GOT3 (cell line): ENCODE results near the gene TOR3A.
A peak's percentile ranks its signal among the peaks of the same experiment; 100 is the strongest.
"Not testable (repeated sequence)": the region's sequence is repeated elsewhere in the genome, so short reads cannot be mapped to it uniquely, and the experiment has no call there.

Source experiments
- DNase-seq: peaks from one replicate; lab custom pipeline; 2025; ENCODE audit warnings: mixed read lengths; lab: John Stamatoyannopoulos, UW

The TOR3A gene, protein sequence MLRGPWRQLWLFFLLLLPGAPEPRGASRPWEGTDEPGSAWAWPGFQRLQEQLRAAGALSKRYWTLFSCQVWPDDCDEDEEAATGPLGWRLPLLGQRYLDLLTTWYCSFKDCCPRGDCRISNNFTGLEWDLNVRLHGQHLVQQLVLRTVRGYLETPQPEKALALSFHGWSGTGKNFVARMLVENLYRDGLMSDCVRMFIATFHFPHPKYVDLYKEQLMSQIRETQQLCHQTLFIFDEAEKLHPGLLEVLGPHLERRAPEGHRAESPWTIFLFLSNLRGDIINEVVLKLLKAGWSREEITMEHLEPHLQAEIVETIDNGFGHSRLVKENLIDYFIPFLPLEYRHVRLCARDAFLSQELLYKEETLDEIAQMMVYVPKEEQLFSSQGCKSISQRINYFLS

DNA sequence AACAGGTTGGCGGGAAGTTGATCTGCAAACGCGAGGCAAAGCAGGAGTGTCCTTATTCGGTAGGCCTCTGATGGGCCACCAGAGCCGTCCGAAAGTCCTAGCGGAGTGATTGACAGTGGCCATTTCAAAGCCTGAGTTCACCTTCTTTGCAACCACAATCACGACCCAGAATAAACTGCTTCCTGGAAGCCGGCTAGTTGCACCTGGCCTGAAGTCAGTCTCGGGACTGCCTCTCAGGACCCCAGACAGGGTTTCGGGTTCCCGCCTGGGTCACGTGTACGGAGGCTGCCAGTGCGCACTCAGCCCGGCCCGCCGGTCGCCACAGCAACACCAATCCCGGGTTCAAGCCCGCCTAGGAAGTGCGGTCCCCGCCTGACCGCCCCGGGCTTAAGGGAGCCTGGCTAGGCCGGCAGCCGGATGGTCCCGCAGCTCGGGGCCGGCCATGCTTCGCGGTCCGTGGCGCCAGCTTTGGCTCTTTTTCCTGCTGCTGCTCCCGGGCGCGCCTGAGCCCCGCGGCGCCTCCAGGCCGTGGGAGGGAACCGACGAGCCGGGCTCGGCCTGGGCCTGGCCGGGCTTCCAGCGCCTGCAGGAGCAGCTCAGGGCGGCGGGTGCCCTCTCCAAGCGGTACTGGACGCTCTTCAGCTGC lies at the start of gene TOR3A:
TSS of gene TOR3A (plus strand) at position 384 of the 646 bp plus-strand sequence. CDS start at position 443, 59 bp downstream.
- DNase-seq = peak; percentile 42

DNA sequence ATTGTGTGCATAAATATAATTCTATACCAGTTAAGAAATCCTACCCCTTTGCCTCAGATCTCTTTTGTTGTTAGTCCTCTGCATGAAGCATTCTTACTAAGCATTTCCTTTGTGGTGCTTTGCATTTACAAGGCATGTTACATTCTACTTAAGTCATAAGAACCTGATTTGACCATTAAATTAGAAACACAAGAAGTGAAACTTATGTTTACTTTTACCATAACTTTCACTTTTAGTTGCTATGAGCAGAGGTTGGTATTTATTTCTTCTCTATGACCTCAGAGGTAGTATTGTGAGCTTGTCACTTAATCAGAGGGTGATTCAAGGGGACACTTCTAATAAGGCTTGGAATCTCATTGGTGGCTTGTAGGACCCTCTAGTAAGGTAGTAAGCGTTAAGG lies 47.1 kb upstream of the TOR3A start:
- DNase-seq = no peak

DNA sequence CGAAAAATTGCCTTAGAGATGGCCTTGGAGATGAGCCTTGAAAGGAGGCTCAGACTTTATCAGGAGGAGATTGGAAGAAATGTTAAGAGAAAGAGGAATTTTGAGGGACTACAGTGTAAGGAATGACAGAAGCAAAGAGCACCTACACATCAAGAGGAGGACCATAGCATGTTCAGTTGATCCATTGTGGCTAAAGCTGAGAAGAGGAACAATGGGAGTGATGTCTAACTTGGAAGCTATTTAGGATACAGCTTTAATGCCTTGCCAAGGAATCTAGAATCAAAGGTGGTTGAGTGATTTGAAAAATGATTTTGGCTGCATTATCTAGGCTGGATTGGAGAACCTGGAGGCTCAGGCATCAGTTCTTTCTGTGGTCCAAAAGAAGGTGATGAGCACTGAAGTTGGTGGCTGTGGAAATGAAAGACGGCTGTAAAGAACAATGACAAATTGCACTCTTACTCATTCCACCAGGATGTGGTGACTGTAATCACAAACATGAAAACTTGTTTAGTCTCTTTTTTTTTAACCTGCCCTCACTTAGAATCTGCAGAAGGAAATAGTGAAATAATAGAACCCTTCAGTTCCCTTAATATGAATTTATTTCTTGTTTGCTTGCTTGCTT lies 44.9 kb upstream of the TOR3A start:
- no peak for DNase-seq

DNA sequence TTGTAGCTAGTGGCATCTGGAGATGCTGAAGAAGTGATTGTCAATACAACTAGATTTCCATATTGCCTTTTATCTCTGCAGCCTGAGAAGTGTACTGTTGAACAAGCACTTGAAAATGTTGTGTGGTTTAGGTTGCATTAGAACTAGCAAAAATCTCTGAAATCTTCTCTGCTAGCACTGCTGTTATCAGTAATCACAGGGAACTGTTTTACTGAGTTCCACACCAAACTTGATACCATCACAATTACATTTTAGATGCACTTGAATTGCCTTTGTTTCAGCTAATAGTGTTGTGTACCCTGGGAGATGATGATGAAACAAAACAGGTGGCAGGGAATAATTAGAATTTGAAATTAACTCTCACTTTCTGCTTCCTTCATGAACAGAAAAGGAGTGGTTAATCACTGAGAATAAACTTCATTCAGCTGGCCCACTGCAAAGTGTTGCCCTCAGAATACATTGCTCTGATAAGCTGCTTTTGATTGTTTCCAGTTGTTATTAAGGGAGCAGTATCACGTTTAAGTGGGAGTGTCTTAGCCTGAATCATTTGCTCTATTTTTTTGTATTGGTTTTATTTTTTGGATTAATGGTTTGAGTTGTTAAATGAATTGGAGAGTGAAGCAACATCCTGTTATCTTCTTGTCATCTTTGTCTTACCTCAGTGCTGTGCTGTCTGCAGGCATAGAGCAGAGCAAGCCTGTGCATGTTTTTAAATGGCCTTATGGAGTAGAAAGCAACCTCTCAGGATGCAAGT lies 43.2 kb upstream of the TOR3A start:
- no peak for DNase-seq

DNA sequence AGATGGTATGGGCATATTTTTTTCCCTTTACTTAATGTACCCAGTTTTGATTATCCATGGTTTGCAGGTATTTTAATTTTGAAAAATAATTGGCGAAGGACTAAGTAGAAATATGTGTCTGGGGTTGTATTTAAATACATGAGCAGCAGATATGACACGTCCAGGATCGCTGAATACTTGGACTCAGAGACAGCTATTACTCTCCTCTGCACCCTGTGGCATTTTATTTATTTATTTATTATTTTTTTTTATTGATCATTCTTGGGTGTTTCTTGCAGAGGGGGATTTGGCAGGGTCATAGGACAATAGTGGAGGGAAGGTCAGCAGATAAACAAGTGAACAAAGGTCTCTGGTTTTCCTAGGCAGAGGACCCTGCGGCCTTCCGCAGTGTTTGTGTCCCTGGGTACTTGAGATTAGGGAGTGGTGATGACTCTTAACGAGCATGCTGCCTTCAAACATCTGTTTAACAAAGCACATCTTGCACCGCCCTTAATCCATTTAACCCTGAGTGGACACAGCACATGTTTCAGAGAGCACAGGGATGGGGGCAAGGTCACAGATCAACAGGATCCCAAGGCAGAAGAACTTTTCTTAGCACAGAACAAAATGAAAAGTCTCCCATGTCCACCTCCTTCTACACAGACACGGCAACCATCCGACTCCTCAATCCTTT lies 42.2 kb upstream of the TOR3A start:
- not testable (repeated sequence) for DNase-seq

DNA sequence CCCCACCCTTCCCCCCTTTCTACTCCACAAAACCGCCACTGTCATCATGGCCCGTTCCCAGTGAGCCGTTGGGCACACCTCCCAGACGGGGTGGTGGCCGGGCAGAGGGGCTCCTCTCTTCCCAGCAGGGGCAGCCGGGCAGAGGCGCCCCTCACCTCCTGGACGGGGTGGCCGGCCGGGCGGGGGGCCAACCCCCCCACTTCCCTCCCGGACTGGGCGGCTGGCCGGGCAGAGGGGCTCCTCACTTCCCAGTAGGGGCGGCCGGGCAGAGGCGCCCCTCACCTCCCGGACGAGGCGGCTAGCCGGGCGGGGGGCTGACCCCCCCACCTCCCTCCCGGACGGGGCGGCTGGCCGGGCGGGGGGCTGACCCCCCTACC lies 41.7 kb upstream of the TOR3A start:
- not testable (repeated sequence) for DNase-seq

DNA sequence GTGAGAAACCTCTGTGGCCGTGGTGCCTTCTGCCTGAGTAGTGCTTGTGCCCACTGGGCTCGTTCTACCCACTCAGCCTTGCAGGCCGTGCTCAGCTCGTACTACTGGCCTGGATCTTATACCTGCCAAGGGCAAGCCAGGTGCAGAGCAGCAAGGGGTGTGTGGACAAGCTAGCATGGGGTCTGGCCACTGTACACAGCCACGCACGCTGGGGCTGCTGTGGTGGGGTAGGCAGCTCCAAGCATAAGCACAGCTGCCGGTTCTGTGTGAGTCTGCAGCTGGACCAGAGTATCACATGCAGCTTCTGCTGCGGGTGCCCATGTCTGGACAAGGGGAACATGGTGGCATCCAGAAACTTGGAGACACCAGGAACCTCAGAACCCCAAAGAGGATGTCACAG lies 39.8 kb upstream of the TOR3A start:
- DNase-seq = no peak

DNA sequence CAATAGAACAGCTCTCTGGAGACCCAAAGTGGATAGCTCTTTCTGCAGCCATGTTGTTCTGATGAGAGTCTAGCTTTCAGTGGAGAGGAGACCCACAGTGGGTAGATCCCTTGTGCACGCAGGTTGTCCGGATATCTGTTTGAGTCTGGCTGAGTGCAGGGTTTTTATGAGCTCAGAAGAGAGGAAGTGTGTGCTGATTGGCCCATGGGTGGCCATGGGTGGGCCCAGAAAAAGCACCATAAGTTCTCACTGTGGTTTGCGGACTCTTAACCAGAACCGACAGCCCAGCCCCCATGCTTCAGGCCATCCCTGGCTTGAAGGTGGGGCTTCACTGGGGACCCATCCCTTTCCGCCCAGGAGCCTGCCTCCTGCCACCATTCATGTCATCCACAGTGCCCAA lies 39.2 kb upstream of the TOR3A start:
- no peak for DNase-seq

DNA sequence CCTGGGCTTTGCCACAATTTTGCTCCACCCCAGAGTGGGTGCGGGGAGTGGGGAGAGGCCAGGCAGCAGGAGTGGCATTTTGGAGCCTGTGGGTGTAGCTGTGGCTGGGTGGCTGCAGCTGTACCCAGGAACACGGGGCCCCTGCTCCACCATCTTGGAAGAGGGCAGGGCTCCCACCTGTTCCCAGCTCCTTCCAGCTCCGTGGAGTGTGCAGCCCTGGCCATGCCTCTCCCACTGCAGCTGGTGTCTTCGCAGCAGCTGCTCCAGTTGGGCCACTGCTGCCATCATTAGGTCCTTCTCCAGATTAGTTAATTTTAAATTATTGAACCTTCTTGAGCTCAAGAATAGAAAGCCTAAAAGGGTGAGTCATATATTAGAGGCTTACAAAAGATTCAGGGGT lies 38.6 kb upstream of the TOR3A start:
- DNase-seq = no peak

DNA sequence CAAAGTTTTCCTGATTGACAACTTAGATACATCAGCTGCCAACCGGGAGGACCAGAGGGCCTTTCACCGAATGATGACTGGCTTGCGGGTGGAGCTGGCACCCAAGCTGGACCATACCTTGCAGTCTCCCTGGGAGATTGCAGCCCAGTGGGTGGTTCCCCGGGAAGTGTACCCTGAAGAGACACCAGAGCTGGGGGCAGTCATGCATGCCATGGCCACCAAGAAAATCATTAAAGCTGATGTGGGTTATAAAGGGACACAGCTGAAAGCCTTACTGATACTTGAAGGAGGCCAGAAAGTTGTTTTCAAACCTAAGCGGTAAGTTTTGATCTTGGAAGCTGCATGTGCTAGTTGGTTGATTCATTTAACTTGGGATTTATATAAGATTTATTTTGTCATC lies 38.0 kb upstream of the TOR3A start:
- DNase-seq = no peak

DNA sequence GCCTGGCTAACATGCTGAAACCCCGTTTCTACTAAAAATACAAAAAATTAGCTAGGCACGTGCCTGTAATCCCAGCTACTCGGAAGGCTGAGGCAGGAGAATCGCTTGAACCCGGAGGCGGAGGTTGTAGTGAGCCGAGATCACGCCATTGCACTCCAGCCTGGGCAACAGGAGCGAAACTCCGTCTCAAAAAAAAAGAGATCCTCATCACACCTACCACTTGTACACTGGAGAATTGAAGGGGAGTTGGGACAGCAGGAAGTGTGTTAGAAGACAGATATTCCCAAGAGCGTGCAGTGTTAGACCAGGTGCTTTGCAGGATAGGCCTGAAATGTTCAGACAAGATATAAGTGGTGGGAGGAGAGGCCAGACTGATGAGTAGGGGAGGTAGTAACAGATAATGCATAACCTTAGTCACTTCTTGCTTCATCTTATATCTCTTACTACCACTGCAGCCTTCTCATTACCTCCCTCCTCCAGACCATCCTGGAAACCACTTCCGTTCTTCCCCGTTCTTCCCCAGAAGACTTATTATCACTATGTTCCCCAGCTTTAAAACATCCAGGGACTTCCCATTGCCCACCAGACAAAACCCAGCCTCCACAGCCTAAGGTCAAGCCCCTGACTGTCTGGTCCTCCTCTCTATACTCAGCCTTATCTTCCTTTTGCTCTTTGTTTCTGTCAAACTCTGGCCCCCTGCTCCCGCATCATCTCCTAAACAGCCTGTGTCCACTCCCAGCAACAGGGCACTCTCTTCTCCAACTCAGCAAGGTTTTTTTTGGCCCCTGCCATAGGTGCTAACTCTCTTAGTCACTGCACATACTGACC lies 34.8 kb upstream of the TOR3A start:
- DNase-seq = no peak

DNA sequence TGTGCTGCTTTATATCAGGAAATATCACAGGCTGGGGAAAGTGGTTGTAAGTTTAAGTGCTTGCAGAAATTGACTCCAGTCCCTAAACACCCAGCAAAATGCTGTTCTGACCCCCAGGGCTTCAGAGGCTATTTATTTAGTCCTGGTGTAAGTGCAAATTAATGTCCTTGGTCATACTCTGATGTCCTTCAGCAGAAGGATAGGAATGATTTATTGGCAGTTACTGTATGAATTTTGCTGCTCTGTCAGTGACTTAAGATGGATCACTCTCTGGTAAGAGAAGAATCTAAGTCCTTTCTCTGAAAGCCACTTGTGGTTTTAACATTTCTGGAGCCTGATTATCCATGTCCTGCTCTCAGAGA lies 34.3 kb upstream of the TOR3A start:
- DNase-seq = no peak

DNA sequence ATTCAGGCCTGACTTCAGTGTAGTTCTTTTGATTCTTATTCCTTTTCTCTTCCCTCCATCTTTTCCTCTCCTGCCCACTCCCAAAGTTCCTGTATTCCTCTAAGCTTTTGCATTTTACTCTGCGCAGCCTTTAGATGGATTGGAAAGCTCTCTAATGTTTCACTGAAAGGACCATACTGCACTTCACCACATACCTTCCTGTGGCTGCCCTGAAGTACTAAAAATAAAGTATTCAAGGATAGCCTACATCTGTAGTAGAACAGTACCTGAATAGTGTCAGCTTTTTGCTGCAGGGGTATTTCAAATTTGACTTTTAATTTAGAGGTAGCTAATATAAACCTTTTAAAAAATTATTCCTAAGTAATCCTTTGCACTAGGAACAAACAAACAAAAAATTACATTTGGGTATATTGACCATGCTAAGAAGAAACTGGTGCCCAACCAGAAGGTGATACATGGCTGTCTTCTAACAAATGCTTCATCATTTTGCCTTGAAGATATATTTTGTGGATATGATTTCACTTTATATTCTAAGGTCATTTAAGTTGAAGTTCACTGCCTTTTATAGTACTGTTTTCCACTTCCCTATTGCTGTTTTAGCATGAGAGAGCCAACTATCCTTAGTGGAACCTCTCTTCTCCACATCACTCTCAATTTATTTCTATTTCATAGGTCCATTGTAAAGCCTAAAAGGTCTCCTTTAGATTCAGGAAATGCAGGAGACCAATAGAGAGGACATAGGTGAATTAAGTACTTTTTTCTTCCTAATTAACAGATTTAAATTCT lies 33.3 kb upstream of the TOR3A start:
- DNase-seq = no peak

DNA sequence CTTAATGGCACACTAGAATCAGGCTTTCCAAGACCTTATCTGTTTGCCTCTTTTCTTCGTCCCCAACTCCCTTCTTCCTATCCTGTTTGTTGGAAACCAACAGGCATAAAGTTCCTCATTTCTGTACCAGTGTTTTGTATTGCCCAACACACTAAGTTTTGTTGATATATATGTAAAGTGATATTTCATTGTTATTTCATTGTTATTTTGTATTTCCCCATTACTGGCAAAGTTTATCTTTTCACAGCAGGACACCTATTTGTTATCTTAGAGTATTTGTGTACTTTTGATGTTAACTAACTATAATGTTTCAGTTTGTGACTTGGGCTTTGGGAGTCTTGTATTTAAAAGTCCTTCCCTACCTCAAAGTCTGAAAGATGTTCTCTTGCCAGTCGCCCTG lies 29.1 kb upstream of the TOR3A start:
- DNase-seq = no peak

DNA sequence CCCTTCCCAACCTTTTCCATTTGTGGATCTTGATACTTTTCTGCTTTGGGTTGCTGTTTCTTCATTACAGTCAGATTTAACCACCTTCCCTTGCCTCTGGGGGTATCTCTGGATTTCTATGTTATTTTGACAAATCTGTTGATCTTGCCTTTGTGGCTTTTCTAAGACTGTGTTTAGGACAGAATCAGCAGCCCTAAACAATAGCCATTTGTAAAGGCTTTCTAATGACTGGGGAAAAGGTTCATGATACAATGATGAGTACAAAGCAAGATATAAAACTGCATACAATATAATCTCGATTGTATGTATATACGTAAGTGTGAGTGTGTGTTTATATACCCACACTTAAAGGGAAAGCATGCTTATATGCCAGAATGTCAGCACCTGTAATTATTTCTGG lies 28.4 kb upstream of the TOR3A start:
- no peak for DNase-seq

DNA sequence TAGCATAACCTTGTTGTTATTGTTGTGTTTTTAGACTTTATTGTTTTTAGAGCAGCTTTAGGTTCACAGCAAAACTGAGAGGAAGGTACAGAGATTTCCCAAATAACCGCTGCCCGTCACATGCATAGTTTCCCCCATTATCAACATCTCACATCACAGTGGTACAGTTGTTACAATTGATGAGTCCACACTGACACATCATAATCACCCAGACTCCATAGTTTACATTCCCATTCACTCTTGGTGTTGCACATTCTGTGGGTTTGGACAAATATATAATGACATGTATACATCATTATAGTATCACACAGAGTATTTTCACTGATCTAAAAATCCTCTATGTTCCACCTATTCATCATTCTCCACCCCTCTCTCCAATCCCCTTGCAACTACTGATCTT lies 25.9 kb upstream of the TOR3A start:
- DNase-seq = no peak

DNA sequence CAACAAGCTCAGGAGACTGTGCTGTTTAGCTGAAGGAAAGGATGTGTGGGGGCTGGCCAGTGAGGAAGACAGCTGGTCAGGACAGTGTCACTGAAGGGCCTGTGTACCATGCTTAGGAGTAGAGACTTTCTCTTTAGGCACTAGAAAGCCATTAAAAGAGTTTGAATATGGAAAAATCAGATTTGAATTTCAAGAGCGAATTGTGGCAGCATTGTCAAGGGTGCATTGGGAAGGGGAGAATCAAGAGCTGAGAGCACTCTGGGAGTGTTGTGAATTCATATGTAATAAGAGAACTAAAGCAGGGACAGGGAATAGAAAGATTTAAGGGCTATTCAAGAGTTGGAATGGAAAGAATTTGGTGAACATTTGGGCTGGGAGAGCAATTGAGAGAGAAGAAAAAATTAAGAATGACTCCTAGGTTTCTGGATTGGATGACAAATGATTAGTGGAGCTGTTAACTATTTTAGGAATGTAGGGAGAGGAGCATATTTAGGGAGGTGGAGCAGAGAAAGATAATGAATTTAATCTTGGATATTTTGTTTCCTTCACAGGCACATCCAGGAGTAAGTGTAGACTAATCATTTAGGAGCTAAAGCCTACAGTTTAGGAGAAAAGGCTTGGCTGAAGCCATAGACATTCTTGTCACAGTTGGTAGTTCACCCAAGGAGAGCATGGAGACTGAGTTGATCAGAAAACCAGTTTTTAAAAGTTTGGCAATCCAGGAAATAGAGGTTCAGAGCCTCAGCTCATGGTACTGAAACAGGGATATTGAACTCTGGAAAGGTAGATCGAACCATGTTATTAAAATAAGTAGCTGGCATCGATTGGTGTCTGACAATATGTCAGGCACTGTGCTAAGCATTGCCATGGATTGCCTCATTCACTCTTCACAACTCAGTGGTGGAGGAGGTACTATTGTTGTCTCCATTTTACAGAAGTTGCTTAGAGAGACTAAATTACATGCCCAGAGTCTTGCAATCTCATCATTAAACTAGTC lies 23.1 kb upstream of the TOR3A start:
- no peak for DNase-seq

DNA sequence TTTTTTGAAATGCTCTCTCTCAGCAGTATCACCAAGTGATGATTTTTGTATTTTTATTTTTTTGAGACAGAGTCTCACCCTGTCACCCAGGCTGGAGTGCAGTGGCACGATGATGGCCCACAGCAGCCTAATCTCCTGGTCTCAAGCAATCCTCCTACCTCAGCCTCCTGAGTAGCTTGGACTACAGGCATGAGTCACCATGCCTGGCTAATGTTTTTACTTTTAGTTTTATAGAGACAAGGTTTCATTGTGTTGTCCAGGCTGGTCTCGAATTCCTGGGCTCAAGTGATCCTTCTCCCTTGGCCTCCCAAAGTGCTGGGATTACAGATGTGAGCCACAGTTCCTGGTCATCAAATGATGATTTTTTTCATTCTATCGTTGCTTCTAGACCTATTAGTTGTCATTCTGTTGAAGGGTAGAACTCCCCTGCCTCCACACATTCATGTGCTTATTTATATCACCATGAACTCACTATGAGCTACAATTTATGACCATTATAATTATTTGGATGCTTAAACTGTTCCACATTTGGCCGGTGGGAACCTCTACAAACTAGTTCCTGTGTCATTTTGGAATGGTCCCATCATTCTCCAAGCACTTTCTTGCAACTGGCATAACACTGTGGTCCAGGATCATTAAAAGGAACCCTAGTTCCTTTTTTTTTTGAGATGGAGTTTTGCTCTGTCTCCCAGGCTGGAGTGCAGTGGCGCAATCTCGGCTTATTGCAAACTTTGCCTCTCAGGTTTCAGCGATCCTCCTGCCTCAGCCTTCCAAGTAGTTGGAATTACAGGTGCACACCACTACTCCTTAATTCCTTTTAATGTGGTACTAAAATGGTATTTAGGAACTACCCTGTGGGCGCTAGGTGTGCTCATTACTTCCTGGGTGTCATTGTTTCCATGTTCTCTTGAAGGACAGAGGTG lies 20.2 kb upstream of the TOR3A start:
- DNase-seq = no peak
